HCT116 (cell line): ENCODE results near the gene MUC21. TPM values are rescaled to one million over a fixed set of nuclear protein-coding genes. Genes with fewer than 3 reads are reported as not detected.
A peak's percentile ranks its signal among the peaks of the same experiment; 100 is the strongest.
"Not testable (repeated sequence)": the region's sequence is repeated elsewhere in the genome, so short reads cannot be mapped to it uniquely, and the experiment has no call there.

ENCODE experiments used
- ATAC-seq: fragments of 200-7000 bp; cut with Tn5 transposase; 2 replicates; pipeline ENCODE4 v1.9.1; 2020; ENCODE audit warnings: mild to moderate bottlenecking, moderate library complexity
- BruUV-seq: library from RNA; stranded (reverse); fragments of 400-500 nt; replicated peaks from 2 replicates; lab custom pipeline; 2021; lab: Mats Ljungman, UMichigan
- CTCF ChIA-PET: fragments of 300-600 bp; sonication (Branson Sonifier 250); formaldehyde crosslinking; loops from one replicate; lab custom pipeline; 2021; ENCODE audit warnings: antibody characterized with exemption; lab: Charles Lee
- POLR2A ChIA-PET: fragments of 300-600, 350-600 bp; sonication (Branson Sonifier 250); formaldehyde crosslinking; loops from one replicate; lab custom pipeline; 2021; ENCODE audit warnings: antibody characterized with exemption; lab: Charles Lee
- RAD21 ChIA-PET, 2 experiments: fragments of 300-600 bp; sonication (Branson Sonifier 250); formaldehyde crosslinking; loops; one replicate each; lab custom pipeline; 2023; ENCODE audit warnings: low total read pairs in 2 of 2; ENCODE audit not compliant: uncharacterized antibody in 2 of 2, unreplicated experiment in 2 of 2, low non-redundant PET in 1 of 2; lab: Charles Lee
- DNase-seq: peaks from one replicate; pipeline ENCODE4 v3.0.0-alpha.2; 2010; ENCODE audit warnings: low read depth, low spot score
- H2AFZ ChIP-seq: fragments of 200-600 bp; shearing (Covaris generic), sonication (generic); 2 replicates; pipeline ENCODE4 v1.6.1; 2017; ENCODE audit warnings: low read depth, mixed run types, mixed read lengths, antibody characterized with exemption, low read length; ENCODE audit not compliant: poor library complexity, severe bottlenecking
- H3K27ac ChIP-seq: 2 replicates; pipeline ENCODE4 v1.5.1; 2012; ENCODE audit warnings: low read depth, low read length
- H3K27me3 ChIP-seq: fragments of 200-600 bp; sonication (generic); 2 replicates; pipeline ENCODE4 v1.6.1; 2016; ENCODE audit warnings: mixed run types, low read length, mixed read lengths; ENCODE audit not compliant: insufficient read depth
- H3K36me3 ChIP-seq, 2 experiments: fragments of 200-500 bp in 1 of 2; fragments of 200-600 bp in 1 of 2; sonication (Bioruptor generic) in 1 of 2; sonication (generic) in 1 of 2; 2 replicates each; pipeline versions ENCODE4 v1.5.1 to v1.6.1; 2014 to 2016; ENCODE audit warnings: low read length in 2 of 2, inconsistent platforms in 1 of 2, mixed read lengths in 1 of 2, mixed run types in 1 of 2; ENCODE audit not compliant: insufficient read depth in 2 of 2, control insufficient read depth in 1 of 2
- H3K4me1 ChIP-seq, 2 experiments: fragments of 200-600 bp in 1 of 2; sonication (generic) in 1 of 2; 2 replicates each; pipeline versions ENCODE4 v1.5.1 to v1.6.1; 2012 to 2017; ENCODE audit warnings: low read length in 2 of 2, inconsistent platforms in 1 of 2, mild to moderate bottlenecking in 1 of 2, mixed read lengths in 1 of 2, mixed run types in 1 of 2, moderate library complexity in 1 of 2; ENCODE audit not compliant: insufficient read depth in 2 of 2, control insufficient read depth in 1 of 2
- H3K4me2 ChIP-seq: fragments of 200-600 bp; sonication (generic); 2 replicates; pipeline ENCODE4 v1.6.1; 2017; ENCODE audit warnings: mixed run types, low read length, mixed read lengths
- H3K4me3 ChIP-seq, 2 experiments: fragments of 200-600 bp in 1 of 2; sonication (generic) in 1 of 2; replicated peaks in 1 of 2; 2 replicates each; pipeline ENCODE4 v1.5.1; 2011 to 2016; ENCODE audit warnings: low read length in 2 of 2, control low read depth in 1 of 2, low read depth in 1 of 2, mild to moderate bottlenecking in 1 of 2, mixed read lengths in 1 of 2, mixed run types in 1 of 2
- H3K79me2 ChIP-seq: fragments of 200-600 bp; sonication (generic); 2 replicates; pipeline ENCODE4 v1.6.1; 2017; ENCODE audit warnings: mild to moderate bottlenecking, mixed run types, low read length, moderate library complexity, mixed read lengths; ENCODE audit not compliant: insufficient read depth
- H3K9ac ChIP-seq: fragments of 200-600 bp; sonication (generic); 2 replicates; pipeline ENCODE4 v1.6.1; 2016; ENCODE audit warnings: low read length, mixed read lengths
- H3K9me2 ChIP-seq: fragments of 200-600 bp; sonication (generic), shearing (Covaris generic); 2 replicates; pipeline ENCODE4 v1.6.1; 2017; ENCODE audit warnings: mixed run types, mild to moderate bottlenecking, moderate library complexity; ENCODE audit not compliant: insufficient read depth
- H3K9me3 ChIP-seq, 2 experiments: fragments of 200-500 bp in 1 of 2; fragments of 200-600 bp in 1 of 2; sonication (Bioruptor generic) in 1 of 2; sonication (generic) in 1 of 2; 2 replicates each; pipeline ENCODE4 v1.6.1; 2014 to 2017; ENCODE audit warnings: low read length in 2 of 2, mixed read lengths in 2 of 2, inconsistent platforms in 1 of 2, low read depth in 1 of 2, mild to moderate bottlenecking in 1 of 2, mixed run types in 1 of 2, moderate library complexity in 1 of 2; ENCODE audit not compliant: control insufficient read depth in 1 of 2, insufficient read depth in 1 of 2
- H4K20me1 ChIP-seq: fragments of 200-600 bp; sonication (generic), shearing (Covaris generic); 2 replicates; pipeline ENCODE4 v1.6.1; 2017; ENCODE audit warnings: mixed run types, mild to moderate bottlenecking, moderate library complexity; ENCODE audit not compliant: insufficient read depth
- RAD21 ChIP-seq: IDR thresholded peaks from 2 replicates; pipeline ENCODE4 v1.6.1; 2012; ENCODE audit warnings: low read depth, mild to moderate bottlenecking
- SP1 ChIP-seq: IDR thresholded peaks from 2 replicates; pipeline ENCODE4 v1.6.1; 2012; ENCODE audit warnings: low read depth
- YY1 ChIP-seq: IDR thresholded peaks from 2 replicates; pipeline ENCODE4 v1.6.1; 2011; ENCODE audit warnings: low read length, low read depth, moderate library complexity, mild to moderate bottlenecking; ENCODE audit not compliant: insufficient replicate concordance; ENCODE audit errors: extremely low read depth
- intact Hi-C: fragments of 100-400 bp; cut with micrococcal nuclease; formaldehyde crosslinking; loops from 2 replicates; pipeline ENCODE4 v1.10.0; 2022
- total RNA-seq: library from RNA; stranded (reverse); gene quantifications from one replicate; pipeline ENCODE4 v1.2.1, GENCODE V29; 2021; ENCODE audit not compliant: unreplicated experiment
- TF ChIP-seq, protein P1 (sequence below): IDR thresholded peaks from 2 replicates; pipeline ENCODE4 v1.6.1; 2011; ENCODE audit warnings: mild to moderate bottlenecking, low read length, moderate library complexity; ENCODE audit not compliant: insufficient replicate concordance; ENCODE audit errors: extremely low read depth
- TF ChIP-seq, protein P2 (sequence below), 3 experiments: fragments of 200-600 bp in 1 of 3; sonication (generic) in 1 of 3; IDR thresholded peaks in 2 of 3; conservative IDR thresholded peaks in 1 of 3; 2 replicates each; pipeline ENCODE4 v1.5.1; 2012 to 2017; ENCODE audit warnings: low read depth in 2 of 3, low read length in 2 of 3, antibody characterized with exemption in 1 of 3, borderline replicate concordance in 1 of 3, control low read depth in 1 of 3, mild to moderate bottlenecking in 1 of 3, mixed read lengths in 1 of 3, mixed run types in 1 of 3, moderate library complexity in 1 of 3; ENCODE audit not compliant: insufficient read depth in 1 of 3

Gene MUC21
- total RNA-seq, 1 experiment from 2014 or later = not detected

DNA sequence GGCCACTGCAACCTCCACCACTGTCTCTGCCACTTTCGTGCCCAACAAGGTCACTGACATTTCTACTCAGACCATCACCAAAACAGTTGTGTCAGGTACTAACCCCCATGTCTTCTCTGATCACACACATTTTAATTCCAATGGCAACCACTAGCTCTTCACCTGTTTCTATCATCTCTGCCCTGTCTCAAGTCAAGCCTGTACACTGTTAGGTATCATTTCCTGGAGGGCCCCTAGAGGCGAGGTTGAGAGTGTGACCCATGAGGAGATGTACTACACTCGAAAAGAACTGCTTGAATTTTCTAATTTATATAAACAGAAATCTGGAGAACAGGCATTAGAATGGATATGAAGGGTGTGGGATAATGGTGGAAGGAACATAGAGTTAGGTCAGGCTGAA lies 17.4 kb upstream of the MUC21 start:
- H3K36me3 ChIP-seq = no peaks in the 10 kb centered on the region
- POLR2A ChIA-PET = no interaction called here
- H3K9me2 ChIP-seq = no peaks in the 10 kb centered on the region
- H3K9ac ChIP-seq = no peak overlapping the region
- no peak overlapping the region for H2AFZ ChIP-seq
- no peak overlapping the region for H3K27ac ChIP-seq
- DNase-seq (no peak), ATAC-seq (0 out of 2 replicates have a peak, but pooled peaks have one; percentile 55)
- intact Hi-C loops = no loop called here
- CTCF ChIA-PET = no interaction called here
- no TSS peak for BruUV-seq
- no peaks in the 10 kb centered on the region for H3K79me2 ChIP-seq
- H3K9me3 ChIP-seq = no peaks in the 10 kb centered on the region
- TF ChIP-seq, protein P1, sequence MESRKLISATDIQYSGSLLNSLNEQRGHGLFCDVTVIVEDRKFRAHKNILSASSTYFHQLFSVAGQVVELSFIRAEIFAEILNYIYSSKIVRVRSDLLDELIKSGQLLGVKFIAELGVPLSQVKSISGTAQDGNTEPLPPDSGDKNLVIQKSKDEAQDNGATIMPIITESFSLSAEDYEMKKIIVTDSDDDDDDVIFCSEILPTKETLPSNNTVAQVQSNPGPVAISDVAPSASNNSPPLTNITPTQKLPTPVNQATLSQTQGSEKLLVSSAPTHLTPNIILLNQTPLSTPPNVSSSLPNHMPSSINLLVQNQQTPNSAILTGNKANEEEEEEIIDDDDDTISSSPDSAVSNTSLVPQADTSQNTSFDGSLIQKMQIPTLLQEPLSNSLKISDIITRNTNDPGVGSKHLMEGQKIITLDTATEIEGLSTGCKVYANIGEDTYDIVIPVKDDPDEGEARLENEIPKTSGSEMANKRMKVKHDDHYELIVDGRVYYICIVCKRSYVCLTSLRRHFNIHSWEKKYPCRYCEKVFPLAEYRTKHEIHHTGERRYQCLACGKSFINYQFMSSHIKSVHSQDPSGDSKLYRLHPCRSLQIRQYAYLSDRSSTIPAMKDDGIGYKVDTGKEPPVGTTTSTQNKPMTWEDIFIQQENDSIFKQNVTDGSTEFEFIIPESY = no peak
- TF ChIP-seq SP1 = no peak
- no peak for TF ChIP-seq RAD21
- no peak for TF ChIP-seq YY1
- TF ChIP-seq, protein P2, sequence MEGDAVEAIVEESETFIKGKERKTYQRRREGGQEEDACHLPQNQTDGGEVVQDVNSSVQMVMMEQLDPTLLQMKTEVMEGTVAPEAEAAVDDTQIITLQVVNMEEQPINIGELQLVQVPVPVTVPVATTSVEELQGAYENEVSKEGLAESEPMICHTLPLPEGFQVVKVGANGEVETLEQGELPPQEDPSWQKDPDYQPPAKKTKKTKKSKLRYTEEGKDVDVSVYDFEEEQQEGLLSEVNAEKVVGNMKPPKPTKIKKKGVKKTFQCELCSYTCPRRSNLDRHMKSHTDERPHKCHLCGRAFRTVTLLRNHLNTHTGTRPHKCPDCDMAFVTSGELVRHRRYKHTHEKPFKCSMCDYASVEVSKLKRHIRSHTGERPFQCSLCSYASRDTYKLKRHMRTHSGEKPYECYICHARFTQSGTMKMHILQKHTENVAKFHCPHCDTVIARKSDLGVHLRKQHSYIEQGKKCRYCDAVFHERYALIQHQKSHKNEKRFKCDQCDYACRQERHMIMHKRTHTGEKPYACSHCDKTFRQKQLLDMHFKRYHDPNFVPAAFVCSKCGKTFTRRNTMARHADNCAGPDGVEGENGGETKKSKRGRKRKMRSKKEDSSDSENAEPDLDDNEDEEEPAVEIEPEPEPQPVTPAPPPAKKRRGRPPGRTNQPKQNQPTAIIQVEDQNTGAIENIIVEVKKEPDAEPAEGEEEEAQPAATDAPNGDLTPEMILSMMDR (IDR thresholded peaks at IDR 0.05 in 2 of 3, conservative IDR thresholded peaks at IDR 0.05 in 1 of 3; ENCODE audit: borderline replicate concordance in 1 of 3, insufficient read depth in 1 of 3, low read depth in 2 of 3, low read length in 2 of 3) = 0 out of 6 replicates have a peak, but pooled peaks of 1 of the 3 experiments have one; percentile 6
- RAD21 ChIA-PET = no interaction called here
- no peak overlapping the region for H3K4me2 ChIP-seq
- no peaks in the 10 kb centered on the region for H3K27me3 ChIP-seq
- H3K4me1 ChIP-seq = no peaks in the 10 kb centered on the region; a peak in 1 of 4 replicates
- no peaks in the 10 kb centered on the region for H4K20me1 ChIP-seq
- H3K4me3 ChIP-seq = no peak overlapping the region

DNA sequence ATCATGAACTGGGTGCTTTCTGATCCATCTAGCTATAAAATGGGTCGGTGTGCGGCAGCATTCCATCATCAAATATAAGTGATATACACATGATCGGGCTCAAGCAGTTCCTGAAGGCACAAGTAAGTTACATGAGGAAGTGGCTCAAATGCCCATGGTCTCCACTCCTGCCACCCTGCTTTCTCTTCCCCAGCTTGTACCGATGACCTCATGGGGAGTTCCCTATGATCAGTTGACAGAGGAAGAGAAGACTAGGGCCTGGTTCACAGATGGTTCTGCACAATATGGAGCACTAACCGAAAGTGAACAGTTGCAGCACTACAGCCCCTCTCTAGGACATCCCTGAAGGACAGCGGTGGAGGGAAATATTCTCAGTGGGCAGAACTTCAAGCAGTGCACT lies 14.3 kb upstream of the MUC21 start:
- H3K4me1 ChIP-seq, H2AFZ ChIP-seq, H3K27ac ChIP-seq, ATAC-seq, H3K9ac ChIP-seq, H3K4me2 ChIP-seq, intact Hi-C loops, H3K4me3 ChIP-seq, H3K9me2 ChIP-seq, RAD21 ChIA-PET, CTCF ChIA-PET, H3K9me3 ChIP-seq, DNase-seq, BruUV-seq, H3K36me3 ChIP-seq, H4K20me1 ChIP-seq, POLR2A ChIA-PET, H3K79me2 ChIP-seq, H3K27me3 ChIP-seq: not testable (repeated sequence)
